ENCODE results near the gene GRAMD4.
A peak's percentile ranks its signal among the peaks of the same experiment; 100 is the strongest.
"Not testable (repeated sequence)": the region's sequence is repeated elsewhere in the genome, so short reads cannot be mapped to it uniquely, and the experiment has no call there.

The GRAMD4 gene

DNA sequence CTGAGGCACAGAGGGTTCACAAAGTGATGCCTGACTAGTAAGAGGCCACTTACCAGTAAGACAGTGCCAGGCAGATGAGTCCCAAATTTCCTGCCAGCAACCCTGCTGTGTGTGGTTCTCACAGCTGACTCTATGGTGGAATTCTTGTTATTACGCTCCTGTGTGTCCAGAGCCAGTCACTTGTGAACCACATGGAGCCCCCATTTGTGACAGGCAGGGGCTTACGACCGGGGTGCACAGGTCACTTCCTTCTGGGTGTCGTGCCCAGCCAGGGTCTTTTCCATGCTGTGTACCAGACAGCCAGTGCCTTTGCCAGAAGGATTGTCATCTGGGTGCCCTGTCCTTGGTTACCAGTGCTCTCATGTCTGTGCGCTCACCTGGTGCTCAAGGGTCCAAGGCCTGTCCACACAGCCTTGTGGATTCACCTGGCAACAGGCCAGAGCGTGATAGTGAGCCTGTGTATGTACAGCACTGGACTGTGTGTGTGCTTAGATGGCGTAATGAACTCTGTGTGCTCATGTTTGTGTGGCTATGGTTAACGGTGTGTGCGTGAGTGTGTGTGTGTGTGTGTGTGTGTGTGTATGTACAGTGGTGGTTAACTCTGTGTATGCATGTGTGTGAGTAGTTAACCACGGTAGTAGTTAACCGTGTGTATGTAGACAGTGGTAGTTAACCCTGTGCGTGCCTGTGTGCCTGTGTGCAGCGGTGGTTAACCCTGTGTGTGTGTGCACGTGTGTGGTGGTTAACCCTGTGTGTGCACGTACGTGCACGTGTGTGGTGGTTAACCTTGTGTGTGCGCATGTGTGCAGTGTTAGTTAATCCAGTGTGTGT is 18.6 kb downstream of the GRAMD4 start:
- ATAC-seq: no peak

DNA sequence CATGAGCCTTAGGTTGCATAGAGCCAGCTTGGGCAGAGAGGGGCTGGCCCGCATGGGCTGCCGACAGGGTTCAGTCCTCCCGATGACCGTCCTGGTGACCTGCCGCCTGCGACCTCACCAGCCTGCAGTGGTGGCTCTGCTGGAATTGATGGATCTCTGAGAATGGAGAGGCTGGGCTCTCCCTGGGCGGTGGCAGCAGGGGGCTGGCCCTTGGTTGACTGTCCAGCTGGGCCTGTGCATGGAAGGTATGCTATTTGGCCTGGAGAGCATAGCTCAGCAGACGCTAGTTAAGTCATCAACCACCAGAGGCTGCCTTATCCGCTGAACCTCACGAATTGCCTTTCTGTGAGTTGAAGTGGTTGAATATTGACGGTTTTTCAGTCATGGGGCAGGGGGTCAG is 19.7 kb downstream of the GRAMD4 start:
- no peak for ATAC-seq

DNA sequence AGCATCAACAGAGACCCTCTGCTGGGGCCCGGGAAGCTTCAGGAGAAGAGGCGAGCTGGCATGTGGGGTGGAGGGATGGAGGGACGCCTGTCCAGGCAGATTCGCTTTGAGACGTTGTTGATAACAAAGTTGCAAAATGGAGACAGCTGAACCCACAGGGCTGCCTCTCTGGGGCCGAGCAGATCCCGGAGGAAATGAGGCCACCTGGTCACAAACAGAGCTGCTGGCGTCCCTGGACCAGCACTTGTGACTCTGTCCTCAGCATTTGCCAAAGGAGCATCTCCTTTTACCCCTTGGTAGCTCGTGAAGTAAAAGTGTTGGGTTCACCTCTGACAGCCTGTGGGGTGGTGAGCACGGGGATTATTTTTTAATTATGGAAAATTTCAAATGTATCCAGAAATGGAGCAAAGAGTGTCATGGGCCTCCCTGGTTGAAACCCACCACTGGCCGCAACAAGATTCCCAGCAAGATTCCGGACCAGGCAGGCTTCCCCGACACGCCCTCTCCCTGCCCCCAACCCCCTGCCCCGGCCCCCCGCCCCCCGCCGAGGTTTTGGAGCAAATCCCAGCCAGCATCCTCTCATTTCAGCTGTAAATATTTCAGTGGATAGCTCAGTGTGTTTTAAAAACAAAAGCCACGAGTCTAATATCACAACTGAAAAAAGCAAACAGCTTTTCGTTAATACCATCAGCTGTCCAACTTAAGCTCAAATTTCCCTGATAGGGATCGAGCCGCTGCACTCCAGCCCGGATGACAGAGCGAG is 20.3 kb downstream of the GRAMD4 start:
- no peak for ATAC-seq

DNA sequence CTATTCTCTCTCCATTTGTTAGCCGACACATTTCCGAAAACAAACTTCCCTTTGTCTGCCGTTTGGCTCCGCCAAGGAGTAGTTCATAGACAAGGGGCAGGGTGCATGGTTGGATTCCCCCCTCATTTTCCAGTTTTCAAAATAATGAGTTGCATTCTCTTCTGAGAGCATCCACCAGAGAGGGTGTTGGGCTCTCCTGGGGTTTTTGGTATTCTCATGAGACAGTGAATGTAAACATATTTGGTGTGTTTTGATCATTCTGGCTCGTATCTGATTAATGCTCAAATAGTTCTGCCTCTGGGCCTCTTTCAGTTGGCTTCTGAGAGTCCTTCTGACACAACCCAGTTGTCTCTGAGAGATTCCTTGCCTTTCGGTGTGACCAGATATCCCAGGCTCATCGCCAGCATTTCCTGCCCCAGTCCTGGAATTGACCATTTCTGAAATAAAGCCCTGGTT is 21.7 kb downstream of the GRAMD4 start:
- no peak for ATAC-seq

DNA sequence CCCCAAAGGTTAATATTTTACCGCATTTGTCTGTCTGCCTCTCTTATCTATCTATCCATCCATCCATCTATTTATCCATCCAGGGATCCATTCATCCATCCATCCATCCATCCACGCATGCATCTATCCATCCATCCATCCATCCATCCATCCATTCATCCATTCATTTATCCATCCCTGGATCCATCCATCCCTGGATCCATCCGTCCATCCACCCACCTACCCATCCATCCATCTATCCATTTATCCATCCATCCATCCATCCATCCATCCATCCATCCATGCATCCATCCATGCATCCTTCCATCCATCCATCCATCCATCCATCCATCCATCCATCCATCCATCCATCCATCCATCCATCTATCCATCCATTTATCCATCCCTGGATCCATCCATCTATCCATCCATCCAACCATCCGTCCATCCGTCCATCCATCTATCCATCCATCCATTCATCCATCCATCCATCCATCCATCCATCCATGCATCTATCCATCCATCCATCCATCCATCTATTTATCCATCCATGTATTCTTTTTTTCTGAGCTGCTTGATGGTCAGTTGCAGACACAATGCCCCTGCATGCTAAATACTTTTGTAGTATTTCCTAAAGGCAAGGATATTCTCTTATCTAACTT is 22.8 kb downstream of the GRAMD4 start:
- not testable (repeated sequence) for ATAC-seq

DNA sequence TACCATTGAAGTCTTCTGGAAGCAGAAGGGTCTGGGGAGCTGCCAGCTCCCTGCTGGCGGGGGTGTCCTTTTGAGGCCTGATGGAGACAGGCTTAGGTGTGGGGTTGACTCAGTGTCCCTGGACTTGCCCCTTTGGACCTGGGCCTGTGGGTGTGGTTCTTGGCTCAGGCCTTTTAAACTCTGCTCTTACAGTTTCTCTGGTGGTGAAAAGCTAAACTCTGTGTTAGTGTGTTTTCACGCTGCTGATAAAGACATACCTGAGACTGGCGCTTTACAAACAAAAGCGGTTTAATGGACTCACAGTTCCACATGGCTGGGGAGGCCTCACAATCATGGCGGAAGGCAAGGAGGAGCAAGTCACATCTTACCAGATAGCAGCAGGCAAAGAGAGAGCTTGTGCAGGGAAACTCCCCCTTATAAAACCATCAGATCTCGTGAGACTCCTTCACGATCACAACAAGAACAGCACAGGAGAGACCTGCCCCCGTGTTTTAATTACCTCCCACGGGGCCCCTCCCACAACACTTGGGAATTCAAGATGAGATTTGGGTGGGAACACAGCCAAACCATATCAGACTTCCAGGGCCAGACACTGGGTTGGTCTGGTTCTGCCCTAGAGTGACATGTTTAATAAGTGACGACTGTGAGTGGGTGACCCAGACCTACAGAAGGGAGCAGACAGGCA is 26.5 kb downstream of the GRAMD4 start:
- no peak for ATAC-seq

DNA sequence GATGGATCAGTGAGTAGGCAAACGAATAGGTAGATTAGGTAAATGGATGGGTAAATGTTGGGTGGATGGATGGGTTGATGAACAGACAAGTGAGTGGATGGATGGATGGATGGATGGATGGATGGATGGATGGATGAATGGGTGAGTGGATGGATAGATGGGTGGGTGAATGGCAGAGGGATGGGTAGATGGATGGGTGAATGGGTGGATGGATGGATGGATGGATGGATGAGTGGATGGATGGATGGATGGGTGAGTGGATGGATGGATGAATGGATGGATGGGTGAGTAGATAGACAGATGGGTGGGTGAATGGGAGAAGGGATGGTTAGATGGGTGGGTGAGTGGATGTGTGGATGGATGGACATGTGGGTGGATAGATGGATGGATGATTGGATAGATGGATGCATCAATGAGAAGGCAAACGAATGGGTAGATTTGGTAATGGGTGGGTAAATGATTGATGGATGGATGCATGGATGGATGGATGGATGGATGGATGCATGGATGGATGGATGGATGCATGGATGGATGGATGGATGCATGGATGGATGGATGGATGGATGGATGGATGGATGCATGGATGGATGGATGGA is 28.1 kb downstream of the GRAMD4 start:
- ATAC-seq: not testable (repeated sequence)

DNA sequence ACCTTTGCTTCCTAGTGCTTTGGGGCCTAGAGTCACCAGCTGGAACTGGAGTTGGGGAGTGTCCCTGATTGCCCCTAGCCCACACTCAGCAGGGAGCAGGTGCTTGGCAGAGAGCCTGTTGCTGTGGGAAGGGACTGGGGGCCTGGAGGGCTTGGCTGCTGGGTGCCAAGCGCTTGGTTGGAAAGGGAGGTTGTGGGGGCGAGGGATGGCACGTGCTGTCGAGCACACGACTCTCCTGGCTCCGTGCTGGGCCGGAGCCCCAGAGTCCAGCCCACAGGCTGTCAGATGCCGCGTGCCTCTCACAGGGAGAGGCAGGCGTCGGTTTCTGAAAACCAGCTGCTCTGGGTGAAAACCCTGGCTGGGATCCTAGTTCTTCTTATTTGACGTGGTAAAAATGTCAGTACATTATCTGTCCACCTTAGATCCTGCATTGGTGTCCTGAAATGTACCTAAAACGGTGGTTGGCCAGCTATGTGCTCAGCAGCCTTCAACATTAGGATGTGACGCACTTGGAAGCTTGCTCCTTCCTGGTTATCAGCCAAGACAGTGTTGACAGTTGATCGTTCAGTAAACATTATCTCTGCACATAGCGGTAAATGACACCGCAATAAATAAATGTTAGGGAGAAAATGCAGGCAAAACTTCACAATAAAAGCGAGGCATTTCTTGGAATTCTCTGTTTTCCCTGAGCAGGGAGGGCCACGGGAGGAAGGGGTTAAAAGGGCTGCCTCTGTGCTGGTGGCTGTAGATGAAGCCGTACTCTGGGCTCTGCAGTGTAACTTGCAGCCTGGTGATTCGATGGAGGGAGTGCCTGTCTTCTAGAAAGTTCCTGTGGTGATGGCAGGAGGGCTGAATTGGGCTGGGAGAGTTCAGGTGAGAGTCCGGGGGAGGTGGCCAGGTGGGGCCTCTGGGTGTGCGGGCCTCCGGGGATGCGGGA is 29.2 kb downstream of the GRAMD4 start:
- no peak for ATAC-seq

DNA sequence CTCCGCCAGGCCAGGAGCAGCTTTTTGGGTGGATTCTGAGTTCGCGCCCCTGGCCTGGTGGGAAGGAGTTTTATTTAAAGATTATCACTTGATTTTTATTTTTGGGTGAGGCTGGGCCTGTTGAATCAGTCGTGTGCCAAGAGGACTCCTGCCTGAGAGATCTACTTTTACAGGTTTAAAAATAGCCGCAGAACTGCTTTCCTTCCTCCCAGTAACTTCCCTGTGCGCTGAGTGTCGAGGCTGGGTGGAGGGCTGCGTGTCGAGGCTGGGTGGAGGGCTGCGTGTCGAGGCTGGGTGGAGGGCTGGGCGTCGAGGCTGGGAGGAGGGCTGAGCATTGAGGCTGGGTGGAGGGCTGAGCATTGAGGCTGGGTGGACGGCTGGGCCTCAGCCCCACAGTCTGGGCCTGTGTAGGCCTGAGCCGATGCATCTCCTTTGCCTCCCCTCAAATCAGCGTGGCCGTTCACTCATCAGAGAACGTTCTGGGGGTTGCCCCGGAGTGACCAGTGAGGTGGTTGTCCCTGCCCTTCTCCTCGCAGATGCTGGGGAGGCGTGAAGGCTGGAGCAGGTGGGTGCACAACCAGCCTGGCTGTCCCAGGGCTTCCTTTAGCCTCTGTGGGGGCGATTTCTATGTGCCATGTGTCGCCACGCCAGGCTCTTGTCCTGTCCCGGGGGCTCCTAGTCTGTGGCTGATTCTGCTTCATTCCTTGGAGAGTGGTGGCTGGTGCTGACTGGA is 30.1 kb downstream of the GRAMD4 start:
- no peak for ATAC-seq

DNA sequence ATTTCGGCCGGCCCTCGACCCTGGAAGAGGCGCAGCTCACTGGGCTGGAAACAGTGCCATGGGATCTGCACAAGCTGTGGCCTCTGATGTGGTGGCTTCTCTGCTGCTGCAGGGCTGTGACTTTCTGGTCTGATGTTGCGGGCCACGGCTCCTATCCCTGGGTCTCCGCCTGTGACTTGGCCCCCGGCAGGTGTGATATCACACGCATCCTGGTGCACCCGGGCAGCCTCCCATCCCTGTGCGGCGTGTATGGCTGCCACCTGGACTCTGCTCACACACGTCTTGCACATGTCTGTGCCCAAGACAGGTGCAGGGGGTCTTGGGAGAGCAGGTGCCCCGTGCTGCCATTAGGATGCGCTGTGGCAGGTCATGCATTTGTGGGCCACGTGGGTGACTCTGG is 31.1 kb downstream of the GRAMD4 start:
- ATAC-seq: no peak

DNA sequence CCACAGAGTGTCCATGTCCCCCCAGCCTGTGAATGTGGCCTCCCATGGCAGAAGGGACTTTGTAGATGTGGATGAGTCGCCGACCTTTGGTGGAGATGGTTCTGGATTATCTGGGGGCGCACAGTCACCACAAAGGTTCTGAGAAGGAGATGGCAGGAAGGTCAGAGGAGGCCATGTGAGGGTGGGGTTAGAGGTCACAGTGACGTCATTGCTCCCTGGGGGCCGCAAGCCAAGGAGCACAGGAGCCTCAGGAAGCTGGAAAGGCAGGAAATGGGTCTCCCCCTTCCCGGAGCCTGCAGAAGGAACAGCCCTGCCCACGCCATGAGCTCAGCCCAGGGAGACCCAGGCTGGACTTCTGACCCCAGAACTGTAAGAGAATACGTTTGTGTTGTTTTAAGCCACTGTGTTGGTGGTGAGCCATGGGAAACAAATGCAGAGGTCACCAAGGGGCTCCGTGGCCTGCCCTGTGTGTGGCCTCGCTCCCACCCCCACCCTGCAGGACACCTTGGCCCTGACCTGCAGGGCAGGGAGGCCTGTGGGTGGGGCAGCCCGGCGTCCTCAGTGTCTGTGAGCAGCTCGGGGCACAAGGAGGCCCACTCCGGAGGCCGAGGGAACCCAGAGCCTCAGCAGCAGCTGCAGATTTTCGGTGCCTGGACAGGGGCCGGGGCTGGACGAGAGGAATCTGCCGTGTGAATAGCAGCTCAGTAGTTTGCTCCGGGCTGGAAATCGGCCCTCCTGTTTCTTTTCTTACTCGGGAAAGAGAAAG is 32.1 kb downstream of the GRAMD4 start:
- no peak for ATAC-seq

DNA sequence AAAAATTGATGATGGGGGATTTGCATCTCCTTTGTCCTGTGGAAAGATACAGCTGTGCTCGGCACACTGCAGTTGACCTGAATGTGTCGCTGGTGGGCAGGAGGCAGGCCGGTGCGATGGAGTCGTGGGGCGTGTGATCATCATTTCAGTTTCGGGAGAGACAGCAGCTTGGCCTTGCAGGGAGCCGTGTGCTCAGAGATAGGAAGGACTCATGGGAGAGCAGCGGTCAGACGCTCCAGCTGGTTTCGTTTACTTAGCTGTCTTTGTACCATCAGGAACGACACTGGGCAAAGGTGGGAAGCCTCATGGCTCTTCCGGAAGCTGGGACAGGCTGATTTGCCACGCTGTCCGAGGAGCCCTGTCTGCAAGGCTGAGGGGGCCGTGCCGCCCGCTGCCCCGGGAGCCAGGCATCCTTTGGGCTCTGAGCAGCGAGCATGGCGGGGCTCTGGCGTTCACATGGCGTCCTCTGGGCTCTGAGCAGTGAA is 32.7 kb downstream of the GRAMD4 start:
- ATAC-seq: no peak

DNA sequence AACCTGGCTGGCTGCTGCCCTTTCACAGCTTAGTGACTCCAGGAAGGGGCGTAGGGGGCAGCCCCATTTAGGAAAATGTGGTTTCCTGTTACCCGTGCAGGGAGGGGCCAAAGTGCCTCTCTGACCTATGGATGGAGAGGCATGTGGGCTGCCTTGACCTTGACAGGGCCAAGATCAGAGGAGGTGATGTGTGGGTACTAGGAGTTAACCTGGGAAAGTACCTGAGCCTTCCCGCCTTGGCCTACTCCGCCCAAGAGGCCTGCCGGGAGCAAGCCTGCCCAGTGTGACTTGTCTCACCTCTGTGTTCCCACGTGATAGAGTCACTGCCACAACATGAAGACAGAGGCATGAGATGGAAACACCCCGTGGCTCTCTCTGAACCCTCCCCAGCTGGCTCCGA is 33.4 kb downstream of the GRAMD4 start:
- peak; percentile 45 to 46 for ATAC-seq

DNA sequence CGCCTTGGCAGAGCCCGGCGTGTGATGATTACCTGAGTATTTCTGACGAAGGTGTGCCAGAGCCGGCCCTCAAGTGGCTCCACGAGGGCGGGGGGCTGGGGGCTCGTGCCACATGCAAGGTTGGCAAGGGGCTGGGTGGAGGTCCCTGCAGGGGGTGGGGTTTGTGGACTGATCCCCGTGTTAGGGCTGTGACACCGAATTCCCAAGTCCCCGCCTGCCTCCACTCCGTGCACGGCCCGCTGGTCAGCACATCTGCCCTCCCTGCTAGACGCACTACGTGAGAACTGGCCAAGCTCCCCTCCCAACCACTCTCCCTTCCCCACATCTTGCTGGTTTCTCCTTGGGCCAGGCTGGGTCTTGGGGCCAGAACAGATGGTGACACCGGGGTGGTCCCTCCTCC is 34.2 kb downstream of the GRAMD4 start:
- ATAC-seq: no peak

DNA sequence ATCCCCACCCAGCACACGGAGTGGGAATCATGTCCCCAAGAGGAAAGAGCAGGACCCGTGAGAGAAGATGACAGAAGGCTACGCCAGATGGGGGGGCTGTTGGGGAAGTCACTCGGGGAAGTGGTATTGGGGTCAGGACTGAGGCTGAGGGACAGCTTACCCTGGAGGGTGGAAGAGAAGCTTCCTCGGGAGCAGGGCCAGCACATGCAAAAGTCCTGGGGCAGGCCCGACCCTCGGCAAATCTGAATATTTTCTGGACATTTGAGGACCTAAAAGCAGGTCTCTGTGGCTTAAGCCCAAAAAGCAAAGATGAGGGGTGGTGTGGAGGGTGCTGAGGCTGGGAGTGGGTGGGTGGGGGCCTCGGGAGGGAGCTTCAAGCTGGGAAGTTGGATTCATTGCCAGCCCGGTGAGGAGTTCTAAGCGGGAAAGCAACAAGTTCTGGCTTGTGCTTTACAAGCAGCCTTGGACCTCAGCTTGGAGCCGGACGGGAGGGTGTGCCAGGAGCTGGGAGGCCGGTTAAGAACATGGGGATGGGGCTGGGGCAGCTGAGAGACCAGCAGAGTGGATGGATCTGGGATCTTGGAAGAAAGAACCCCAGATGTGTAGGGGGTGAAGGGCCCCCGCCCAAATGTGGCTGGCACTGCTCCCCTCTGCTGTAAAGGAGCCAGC is 34.9 kb downstream of the GRAMD4 start:
- ATAC-seq: no peak

DNA sequence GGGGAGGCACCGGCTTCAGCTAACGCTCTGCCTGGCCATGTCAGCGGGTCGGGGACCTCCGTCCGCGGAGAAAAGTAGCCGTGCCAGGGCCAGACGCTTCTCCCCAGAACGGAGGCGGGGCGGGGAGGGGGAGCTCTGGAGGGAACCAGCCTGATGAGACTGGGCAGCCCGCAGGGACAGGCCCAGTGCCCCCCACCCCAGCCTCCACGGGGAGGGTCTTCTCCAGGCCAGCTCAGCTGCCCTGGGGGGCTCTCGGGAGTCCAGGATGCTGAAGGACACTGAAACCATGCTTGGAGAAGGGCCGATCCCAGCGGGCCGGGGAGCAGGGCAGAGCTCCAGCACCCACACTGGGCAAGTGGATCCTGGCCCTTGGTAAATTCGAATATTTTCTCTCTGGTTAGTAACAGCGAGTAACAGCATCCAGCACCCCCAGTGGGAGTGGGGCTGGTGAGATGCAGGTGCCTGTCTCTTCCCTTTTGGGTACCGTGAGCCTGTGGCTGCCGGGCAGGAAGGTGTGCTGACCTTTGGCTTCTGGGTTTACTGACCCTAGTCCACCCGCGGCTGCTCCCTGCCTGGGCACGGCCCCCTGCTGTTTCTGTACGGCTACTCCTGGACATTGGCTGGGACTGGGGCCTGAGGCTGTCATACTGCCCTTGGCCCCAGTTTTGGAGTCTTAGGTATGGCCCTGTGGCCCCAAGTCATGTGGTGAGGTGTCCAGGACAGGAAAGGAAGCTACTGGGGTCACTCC is 35.8 kb downstream of the GRAMD4 start:
- no peak for ATAC-seq

DNA sequence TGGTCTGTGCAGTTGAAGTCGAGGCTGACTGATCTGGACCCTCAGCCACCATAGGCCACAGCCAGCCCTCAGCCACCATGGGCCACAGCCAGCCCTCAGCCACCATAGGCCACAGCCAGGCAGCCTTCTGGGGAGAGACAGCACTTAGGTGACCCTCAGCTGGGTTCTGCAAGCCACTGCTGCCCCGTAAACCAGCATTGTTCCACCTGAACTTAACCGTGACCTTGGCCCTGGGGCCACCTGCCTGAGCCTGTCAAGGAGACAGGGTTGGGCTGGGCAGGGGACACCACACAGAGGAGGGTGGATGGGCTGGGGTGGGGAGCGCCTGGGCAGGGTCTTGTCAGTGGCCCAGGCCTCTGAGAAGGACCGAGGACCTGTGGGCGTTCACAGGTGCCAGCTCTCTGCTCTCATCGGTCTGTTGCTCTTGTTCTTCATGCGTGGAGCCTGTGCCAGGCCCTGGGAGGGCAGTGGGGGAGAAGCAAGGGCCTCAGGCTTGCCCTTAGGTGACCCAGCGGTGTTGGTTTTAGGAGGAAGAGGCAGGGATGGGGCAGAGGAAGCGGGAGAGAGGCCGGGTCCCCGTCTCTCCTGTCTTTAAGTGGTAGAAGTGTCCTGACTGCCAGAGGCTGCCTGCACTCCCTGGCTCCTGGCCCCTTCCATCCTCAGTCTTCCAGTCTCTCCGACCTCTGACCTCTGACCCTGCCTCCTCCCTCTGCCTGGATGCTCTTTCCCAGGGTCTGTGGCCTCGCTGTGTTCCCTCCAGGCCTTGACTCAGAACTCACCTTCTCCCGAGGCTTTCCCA is 36.9 kb downstream of the GRAMD4 start:
- no peak for ATAC-seq

DNA sequence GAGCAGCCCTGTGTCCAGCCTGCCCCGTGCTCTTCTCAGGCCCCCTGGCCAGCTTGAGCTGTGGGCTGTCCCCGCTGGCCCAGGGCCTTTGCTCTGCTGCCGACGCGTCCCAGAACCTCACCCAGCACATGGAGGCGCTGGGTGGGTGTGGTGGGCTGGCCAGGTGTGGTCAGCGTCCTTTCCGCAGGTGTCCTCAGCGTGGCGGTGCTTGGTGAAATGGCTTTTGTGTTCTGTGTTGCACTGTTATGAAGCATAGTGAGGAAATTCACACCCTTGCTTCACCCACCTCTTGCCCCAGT is 37.4 kb downstream of the GRAMD4 start:
- ATAC-seq: no peak
